Urinary bladder (tissue), 4 donors: ENCODE data around the gene ZMYM2. TPM values are rescaled to one million over a fixed set of nuclear protein-coding genes. Genes with fewer than 3 reads are reported as not detected.

Experiments used
- DNase-seq: peaks from one replicate; pipeline ENCODE4 v3.0.0-alpha.2; 2015; ENCODE audit errors: extremely low spot score
- H3K27ac ChIP-seq: one replicate; pipeline ENCODE4 v1.5.1; 2013; ENCODE audit warnings: low read depth, mild to moderate bottlenecking, moderate library complexity
- H3K36me3 ChIP-seq: one replicate; pipeline ENCODE4 v1.6.1; 2013; ENCODE audit warnings: mild to moderate bottlenecking, moderate library complexity; ENCODE audit not compliant: insufficient read depth
- H3K4me1 ChIP-seq: one replicate; pipeline ENCODE4 v1.6.1; 2013; ENCODE audit warnings: mild to moderate bottlenecking, moderate library complexity; ENCODE audit not compliant: insufficient read depth
- H3K4me3 ChIP-seq: one replicate; pipeline ENCODE4 v1.5.1; 2013; ENCODE audit warnings: low read depth, low read length
- WGBS: extraction: QIAGEN DNeasy Blood & Tissue Kit; methylation state at CpG from one replicate; pipeline ENCODE4 v1.1.7; 2013; 5-methylcytosine and 5-hydroxymethylcytosine counted together
- polyA plus RNA-seq: library from polyadenylated mRNA; stranded (reverse); fragments of 200-250 nt; gene quantifications from one replicate; pipeline ENCODE4 v1.2.3, GENCODE V29; 2013
- total RNA-seq: library from RNA; depleted of rRNA; stranded (reverse); fragments of >200 nt; gene quantifications from one replicate; pipeline ENCODE4 v1.2.3, GENCODE V29; 2014
- donor health status: healthy with polysubstance abuse.
- donor health status: healthy.

ZMYM2 gene
- total and polyA plus RNA-seq, 2 donors: 20.0 to 199 TPM

GRCh38 chr13:20044086-20044485, 85.6 kb downstream of the ZMYM2 start:
- H3K4me1 ChIP-seq: no peaks in the 10 kb centered on the region
- no peak overlapping the region for H3K4me3 ChIP-seq
- H3K36me3 ChIP-seq: no peaks in the 10 kb centered on the region
- 94% methylated on average over 1 of the region's 1 CpG for WGBS
- no peak overlapping the region for H3K27ac ChIP-seq
- no peak for DNase-seq

GRCh38 chr13:20045950-20046548, 87.5 kb downstream of the ZMYM2 start:
- Histone ChIP-seq H3K27ac (no peak overlapping the region), H3K4me3 (no peak overlapping the region), H3K4me1 (no peaks in the 10 kb centered on the region), H3K36me3 (no peaks in the 10 kb centered on the region)
- no peak for DNase-seq
- WGBS: 94% methylated on average over 2 of the region's 2 CpGs

- no peak for DNase-seq
- no peak overlapping the region for H3K27ac ChIP-seq
- H3K4me3 ChIP-seq: no peak overlapping the region
- H3K36me3 ChIP-seq: no peaks in the 10 kb centered on the region
- 82% methylated on average over 5 of the region's 5 CpGs for WGBS
- H3K4me1 ChIP-seq: no peaks in the 10 kb centered on the region
Measured at GRCh38 chr13:20049558-20050473, 91.3 kb downstream of the ZMYM2 start.

- Histone ChIP-seq H3K4me1 (no peaks in the 10 kb centered on the region), H3K27ac (no peak overlapping the region), H3K4me3 (no peak overlapping the region), H3K36me3 (no peaks in the 10 kb centered on the region)
- DNase-seq: no peak
- WGBS: 86% methylated on average over 6 of the region's 6 CpGs
Measured at GRCh38 chr13:20051366-20051765, 92.8 kb downstream of the ZMYM2 start.

GRCh38 chr13:20053016-20053415, 94.5 kb downstream of the ZMYM2 start:
- DNase-seq: no peak
- Histone ChIP-seq H3K4me1 (no peaks in the 10 kb centered on the region), H3K27ac (no peak overlapping the region), H3K4me3 (no peak overlapping the region), H3K36me3 (no peaks in the 10 kb centered on the region)
- 74% methylated on average over 3 of the region's 3 CpGs for WGBS

- H3K36me3 ChIP-seq: peaks cover 1% of the 10 kb centered on the region
- H3K4me1 ChIP-seq: no peaks in the 10 kb centered on the region
- H3K4me3 ChIP-seq: no peak overlapping the region
- 89% methylated on average over 2 of the region's 2 CpGs for WGBS
- DNase-seq: no peak
- no peak overlapping the region for H3K27ac ChIP-seq
Measured at GRCh38 chr13:20053891-20054290, 95.4 kb downstream of the ZMYM2 start.

- Histone ChIP-seq H3K27ac (no peak overlapping the region), H3K4me3 (no peak overlapping the region), H3K4me1 (no peaks in the 10 kb centered on the region), H3K36me3 (peaks cover 1% of the 10 kb centered on the region)
- 98% methylated on average over 2 of the region's 2 CpGs for WGBS
- DNase-seq: no peak
Measured at GRCh38 chr13:20054586-20054985, 96.1 kb downstream of the ZMYM2 start.

- Histone ChIP-seq H3K36me3 (peaks cover 1% of the 10 kb centered on the region), H3K4me3 (no peak overlapping the region), H3K4me1 (no peaks in the 10 kb centered on the region), H3K27ac (no peak overlapping the region)
- WGBS: 95% methylated on average over 7 of the region's 7 CpGs
- DNase-seq: no peak
Measured at GRCh38 chr13:20057214-20057613, 98.7 kb downstream of the ZMYM2 start.

- 89% methylated on average over 1 of the region's 1 CpG for WGBS
- no peak overlapping the region for H3K27ac ChIP-seq
- DNase-seq: no peak
- H3K36me3 ChIP-seq: peaks cover 1% of the 10 kb centered on the region
- no peaks in the 10 kb centered on the region for H3K4me1 ChIP-seq
- H3K4me3 ChIP-seq: no peak overlapping the region
Measured at GRCh38 chr13:20057963-20058362, 99.4 kb downstream of the ZMYM2 start.

- Histone ChIP-seq H3K27ac (no peak overlapping the region), H3K4me1 (no peaks in the 10 kb centered on the region), H3K4me3 (no peak overlapping the region), H3K36me3 (peaks cover 1% of the 10 kb centered on the region)
- 95% methylated on average over 1 of the region's 1 CpG for WGBS
- DNase-seq: no peak
Measured at GRCh38 chr13:20058476-20058875, 99.9 kb downstream of the ZMYM2 start.

- Histone ChIP-seq H3K4me1 (no peaks in the 10 kb centered on the region), H3K27ac (no peak overlapping the region), H3K36me3 (no peaks in the 10 kb centered on the region), H3K4me3 (no peak overlapping the region)
- 99% methylated on average over 1 of the region's 1 CpG for WGBS
- no peak for DNase-seq
Measured at GRCh38 chr13:20064128-20064527, 105.6 kb downstream of the ZMYM2 start.

GRCh38 chr13:20065516-20065915, 107.0 kb downstream of the ZMYM2 start:
- Histone ChIP-seq H3K4me1 (no peaks in the 10 kb centered on the region), H3K36me3 (no peaks in the 10 kb centered on the region), H3K27ac (no peak overlapping the region), H3K4me3 (no peak overlapping the region)
- no peak for DNase-seq
- 97% methylated on average over 5 of the region's 5 CpGs for WGBS

GRCh38 chr13:20069956-20070355, 111.4 kb downstream of the ZMYM2 start:
- no peaks in the 10 kb centered on the region for H3K36me3 ChIP-seq
- no peak overlapping the region for H3K27ac ChIP-seq
- H3K4me3 ChIP-seq: no peak overlapping the region
- DNase-seq: no peak
- H3K4me1 ChIP-seq: no peaks in the 10 kb centered on the region
- 68% methylated on average over 3 of the region's 3 CpGs for WGBS

GRCh38 chr13:20073775-20074174, 115.2 kb downstream of the ZMYM2 start:
- no peak for DNase-seq
- Histone ChIP-seq H3K4me3 (no peak overlapping the region), H3K27ac (no peak overlapping the region), H3K36me3 (peaks cover 2% of the 10 kb centered on the region), H3K4me1 (no peaks in the 10 kb centered on the region)
- WGBS: 88% methylated on average over 2 of the region's 2 CpGs
